Melanocyte of skin (primary cell): ENCODE data around the gene GLRA2. TPM values are rescaled to one million over a fixed set of nuclear protein-coding genes. Genes with fewer than 3 reads are reported as not detected.

Source experiments
- total RNA-seq, 2 donors: library from RNA; depleted of rRNA; stranded (reverse); fragments of >200 nt; gene quantifications; 2 replicates each; pipeline ENCODE4 v1.2.3, GENCODE V29; 2012

The GLRA2 gene
- not detected for total RNA-seq

GRCh38 chrX:14529290-14529989 lies at the start of gene GLRA2:
GLRA2 (plus strand) TSS chrX:14529536; CDS start chrX:14530058, 522 bp downstream.

